NCI-H774 (cell line): Measurements from ENCODE around the gene ATF2.
"Not testable (repeated sequence)": the region's sequence is repeated elsewhere in the genome, so short reads cannot be mapped to it uniquely, and the experiment has no call there.

Source experiments
- DNase-seq: peaks from one replicate; lab custom pipeline; 2025; lab: John Stamatoyannopoulos, UW

The ATF2 gene

GRCh38 chr2:175164235-175164634, 3.8 kb downstream of the ATF2 start:
- DNase-seq = no peak

- DNase-seq = no peak
These were observed 9.1 kb downstream of the ATF2 start for GRCh38 chr2:175158894-175159293.

GRCh38 chr2:175156534-175156933, 11.5 kb downstream of the ATF2 start:
- no peak for DNase-seq

GRCh38 chr2:175154661-175155082, 13.3 kb downstream of the ATF2 start:
- no peak for DNase-seq

- no peak for DNase-seq
These were observed 15.8 kb downstream of the ATF2 start for GRCh38 chr2:175152242-175152641.

- DNase-seq = no peak
These were observed 16.2 kb downstream of the ATF2 start for GRCh38 chr2:175151791-175152190.

- no peak for DNase-seq
These were observed 20.8 kb downstream of the ATF2 start for GRCh38 chr2:175147186-175147585.

GRCh38 chr2:175143678-175144077, 24.3 kb downstream of the ATF2 start:
- no peak for DNase-seq

GRCh38 chr2:175143191-175143590, 24.8 kb downstream of the ATF2 start:
- DNase-seq = no peak

GRCh38 chr2:175140332-175140731, 27.7 kb downstream of the ATF2 start:
- no peak for DNase-seq

GRCh38 chr2:175137793-175138192, 30.2 kb downstream of the ATF2 start:
- DNase-seq = no peak

- no peak for DNase-seq
These were observed 31.4 kb downstream of the ATF2 start for GRCh38 chr2:175136334-175137215.

GRCh38 chr2:175135862-175136261, 32.1 kb downstream of the ATF2 start:
- DNase-seq = no peak

- DNase-seq = no peak
These were observed 32.8 kb downstream of the ATF2 start for GRCh38 chr2:175135177-175135576.

- no peak for DNase-seq
These were observed 36.8 kb downstream of the ATF2 start for GRCh38 chr2:175131252-175131651.

GRCh38 chr2:175126661-175127060, 41.3 kb downstream of the ATF2 start:
- DNase-seq = no peak

- DNase-seq = no peak
These were observed 44.7 kb downstream of the ATF2 start for GRCh38 chr2:175123254-175123653.

- peak; percentile 10 for DNase-seq
These were observed 56.8 kb downstream of the ATF2 start for GRCh38 chr2:175111200-175111657.

GRCh38 chr2:175108091-175108490, 59.9 kb downstream of the ATF2 start:
- not testable (repeated sequence) for DNase-seq

GRCh38 chr2:175107146-175107545, 60.9 kb downstream of the ATF2 start:
- no peak for DNase-seq

GRCh38 chr2:175103191-175103590, 64.8 kb downstream of the ATF2 start:
- DNase-seq = no peak

GRCh38 chr2:175101514-175101913, 66.5 kb downstream of the ATF2 start:
- no peak for DNase-seq

- no peak for DNase-seq
These were observed 70.7 kb downstream of the ATF2 start for GRCh38 chr2:175097297-175097696.

- not testable (repeated sequence) for DNase-seq
These were observed 83.9 kb downstream of the ATF2 start for GRCh38 chr2:175084117-175084516.
